Measurements from ENCODE around the gene TMEM161B.
"Not testable (repeated sequence)": the region's sequence is repeated elsewhere in the genome, so short reads cannot be mapped to it uniquely, and the experiment has no call there.

TMEM161B gene

DNA sequence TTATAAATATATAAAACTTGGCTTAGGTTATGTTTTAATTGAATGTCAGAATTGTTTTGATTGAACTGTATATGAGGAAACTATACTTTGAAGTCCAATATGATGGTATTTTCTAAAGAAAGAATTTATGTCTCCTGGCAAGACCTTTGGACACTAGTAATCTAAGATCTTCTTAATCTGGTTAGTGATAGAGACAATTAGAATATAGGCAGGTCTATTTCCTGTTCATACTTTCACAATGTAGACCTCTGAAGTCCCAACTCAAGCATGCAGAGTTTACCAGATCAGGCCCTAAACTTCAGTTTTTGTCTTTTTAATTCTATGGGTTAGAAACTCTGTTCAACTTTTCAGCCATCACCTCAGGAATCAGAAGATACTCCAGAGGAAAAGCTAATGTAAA is 6.9 kb upstream of the TMEM161B start:
- DNase-seq (ENCODE audit: low read depth), result no peak
- Histone ChIP-seq H3K36me3 (ENCODE audit: control insufficient read depth, insufficient read depth, low read length, severe bottlenecking) (peaks cover 39% of the 10 kb centered on the region), H3K4me3 (ENCODE audit: low read length) (no peak overlapping the region), H3K9me3 (ENCODE audit: control insufficient read depth, low read length) (no peaks in the 10 kb centered on the region), H3K4me1 (ENCODE audit: control insufficient read depth, insufficient read depth, low read length) (peaks cover 2% of the 10 kb centered on the region), H3K27me3 (replicated peaks; ENCODE audit: control insufficient read depth, insufficient read depth, low read length) (no peaks in the 10 kb centered on the region), H3K9ac (ENCODE audit: low read length) (no peak overlapping the region)

DNA sequence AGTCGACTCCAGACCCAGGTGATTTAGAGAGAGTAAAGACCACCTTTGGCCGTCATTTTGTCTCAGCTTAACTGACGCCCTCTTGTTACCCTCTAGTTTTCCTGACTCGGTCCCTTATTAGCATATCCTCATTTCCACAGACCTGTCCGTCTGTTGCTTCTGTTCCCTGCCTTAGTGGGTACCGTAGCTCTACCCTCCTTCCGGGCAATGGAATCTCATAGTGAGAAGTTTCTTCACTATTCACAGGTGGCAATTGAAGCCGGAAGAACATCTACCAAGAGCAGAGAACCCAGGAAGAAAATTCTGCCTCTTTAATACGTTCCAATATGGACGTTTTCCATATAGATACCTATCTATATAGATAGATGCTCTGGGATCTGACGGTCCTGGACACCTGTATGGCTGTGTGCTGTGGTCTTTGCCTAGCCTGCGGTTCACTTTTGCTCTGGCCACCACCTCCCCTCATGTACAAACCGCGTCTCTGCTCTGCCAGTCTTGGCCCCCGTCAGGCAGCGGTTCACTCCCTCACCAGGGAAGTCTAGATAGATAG is 652 bp upstream of the TMEM161B start:
- Histone ChIP-seq H3K4me1 (ENCODE audit: control insufficient read depth, insufficient read depth, low read length) (peaks cover 24% of the 10 kb centered on the region), H3K4me3 (ENCODE audit: low read length) (peak overlapping the region; percentile 100), H3K36me3 (ENCODE audit: control insufficient read depth, insufficient read depth, low read length, severe bottlenecking) (peaks cover 16% of the 10 kb centered on the region), H3K9me3 (ENCODE audit: control insufficient read depth, low read length) (no peaks in the 10 kb centered on the region), H3K9ac (ENCODE audit: low read length) (peak overlapping the region; percentile 97), H3K27me3 (replicated peaks; ENCODE audit: control insufficient read depth, insufficient read depth, low read length) (no peaks in the 10 kb centered on the region)
- no peak for DNase-seq (ENCODE audit: low read depth)

DNA sequence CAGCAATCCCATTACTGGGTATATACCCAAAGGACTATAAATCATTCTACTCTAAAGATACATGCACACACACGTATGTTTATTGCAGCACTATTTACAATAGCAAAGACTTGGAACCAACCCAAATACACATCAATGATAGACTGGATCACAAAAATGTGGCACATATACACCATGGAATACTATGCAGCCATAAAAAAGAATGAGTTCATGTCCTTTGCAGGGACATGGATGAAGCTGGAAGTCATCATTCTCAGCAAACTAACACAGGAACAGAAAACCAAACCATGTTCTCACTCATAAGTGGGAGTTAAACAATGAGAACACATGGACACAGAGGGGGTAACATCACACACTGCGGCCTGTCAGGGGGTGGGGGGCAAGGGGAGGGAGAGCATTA is 4.1 kb downstream of the TMEM161B start:
- H3K9ac ChIP-seq (ENCODE audit: low read length); H3K9me3 ChIP-seq (ENCODE audit: control insufficient read depth, low read length); H3K36me3 ChIP-seq (ENCODE audit: control insufficient read depth, insufficient read depth, low read length, severe bottlenecking); H3K27me3 ChIP-seq (replicated peaks; ENCODE audit: control insufficient read depth, insufficient read depth, low read length); DNase-seq (ENCODE audit: low read depth); H3K4me3 ChIP-seq (ENCODE audit: low read length): not testable (repeated sequence)
- peaks cover 19% of the 10 kb centered on the region for H3K4me1 ChIP-seq (ENCODE audit: control insufficient read depth, insufficient read depth, low read length)

DNA sequence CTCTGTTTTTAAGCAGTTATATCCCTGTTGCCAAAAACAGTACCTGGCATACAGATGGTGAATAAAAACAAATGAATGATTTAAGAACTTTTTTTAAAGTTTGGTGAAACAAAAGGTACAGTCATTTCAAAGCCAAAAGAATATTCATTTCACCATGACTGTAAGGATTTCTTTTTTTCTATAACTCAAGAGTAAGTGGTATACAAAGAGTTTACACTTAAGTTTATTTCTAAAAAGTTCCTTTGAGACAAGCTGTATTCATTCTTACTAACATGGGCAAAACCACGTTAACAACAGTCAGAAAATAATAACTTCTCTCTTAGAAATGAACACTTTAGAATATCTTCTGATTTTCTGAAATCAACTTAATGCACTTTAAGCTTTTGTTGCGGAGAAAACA is 5.3 kb downstream of the TMEM161B start:
- Histone ChIP-seq H3K9ac (ENCODE audit: low read length) (no peak overlapping the region), H3K4me1 (ENCODE audit: control insufficient read depth, insufficient read depth, low read length) (peaks cover 19% of the 10 kb centered on the region), H3K27me3 (replicated peaks; ENCODE audit: control insufficient read depth, insufficient read depth, low read length) (no peaks in the 10 kb centered on the region), H3K9me3 (ENCODE audit: control insufficient read depth, low read length) (no peaks in the 10 kb centered on the region), H3K4me3 (ENCODE audit: low read length) (no peak overlapping the region), H3K36me3 (ENCODE audit: control insufficient read depth, insufficient read depth, low read length, severe bottlenecking) (no peaks in the 10 kb centered on the region)
- DNase-seq (ENCODE audit: low read depth), result no peak

DNA sequence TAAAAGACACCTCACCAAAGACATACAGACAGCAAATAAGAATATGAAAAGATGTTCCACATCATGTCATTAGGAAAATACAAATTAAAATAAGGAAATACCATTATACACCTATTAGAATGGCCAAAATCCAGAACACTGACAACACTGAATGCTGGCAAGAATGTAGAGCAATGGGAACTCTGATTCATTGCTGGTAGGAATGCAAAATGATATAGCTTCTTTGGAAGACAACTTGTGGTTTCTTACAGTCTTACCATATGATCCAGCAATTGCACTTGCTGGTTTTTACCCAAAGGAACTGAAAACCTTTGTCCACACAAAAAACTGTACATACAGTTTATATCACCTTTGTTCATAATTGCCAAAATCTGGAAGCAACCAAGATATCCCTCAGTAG is 6.5 kb downstream of the TMEM161B start:
- H3K27me3 ChIP-seq (replicated peaks; ENCODE audit: control insufficient read depth, insufficient read depth, low read length), result no peaks in the 10 kb centered on the region
- no peak overlapping the region for H3K9ac ChIP-seq (ENCODE audit: low read length)
- no peaks in the 10 kb centered on the region for H3K36me3 ChIP-seq (ENCODE audit: control insufficient read depth, insufficient read depth, low read length, severe bottlenecking)
- peaks cover 9% of the 10 kb centered on the region for H3K4me1 ChIP-seq (ENCODE audit: control insufficient read depth, insufficient read depth, low read length)
- H3K9me3 ChIP-seq (ENCODE audit: control insufficient read depth, low read length), result no peaks in the 10 kb centered on the region
- H3K4me3 ChIP-seq (ENCODE audit: low read length), result no peak overlapping the region
- peak; percentile 21 for DNase-seq (ENCODE audit: low read depth)

DNA sequence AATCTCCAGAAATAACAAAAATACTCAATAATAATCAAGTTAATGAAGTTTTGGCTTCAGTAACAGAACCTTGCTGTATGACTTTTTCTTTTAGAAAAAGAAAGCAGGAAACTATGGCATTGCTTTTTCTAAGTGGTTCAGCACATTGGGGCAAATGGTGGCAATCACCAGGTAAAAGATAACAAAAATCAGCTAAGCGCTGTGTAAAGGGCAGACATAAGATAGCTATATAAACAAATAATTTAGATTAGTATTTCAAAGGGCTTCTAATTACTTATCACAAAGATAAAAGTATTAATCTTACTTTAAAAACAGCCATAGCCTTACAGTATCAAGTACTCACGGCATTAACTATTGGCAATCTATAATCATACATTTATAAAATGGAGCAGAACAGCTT is 10.0 kb downstream of the TMEM161B start:
- H3K9ac ChIP-seq (ENCODE audit: low read length), result no peak overlapping the region
- H3K9me3 ChIP-seq (ENCODE audit: control insufficient read depth, low read length), result no peaks in the 10 kb centered on the region
- no peak for DNase-seq (ENCODE audit: low read depth)
- peaks cover 9% of the 10 kb centered on the region for H3K4me1 ChIP-seq (ENCODE audit: control insufficient read depth, insufficient read depth, low read length)
- no peak overlapping the region for H3K4me3 ChIP-seq (ENCODE audit: low read length)
- no peaks in the 10 kb centered on the region for H3K36me3 ChIP-seq (ENCODE audit: control insufficient read depth, insufficient read depth, low read length, severe bottlenecking)
- H3K27me3 ChIP-seq (replicated peaks; ENCODE audit: control insufficient read depth, insufficient read depth, low read length), result no peaks in the 10 kb centered on the region

DNA sequence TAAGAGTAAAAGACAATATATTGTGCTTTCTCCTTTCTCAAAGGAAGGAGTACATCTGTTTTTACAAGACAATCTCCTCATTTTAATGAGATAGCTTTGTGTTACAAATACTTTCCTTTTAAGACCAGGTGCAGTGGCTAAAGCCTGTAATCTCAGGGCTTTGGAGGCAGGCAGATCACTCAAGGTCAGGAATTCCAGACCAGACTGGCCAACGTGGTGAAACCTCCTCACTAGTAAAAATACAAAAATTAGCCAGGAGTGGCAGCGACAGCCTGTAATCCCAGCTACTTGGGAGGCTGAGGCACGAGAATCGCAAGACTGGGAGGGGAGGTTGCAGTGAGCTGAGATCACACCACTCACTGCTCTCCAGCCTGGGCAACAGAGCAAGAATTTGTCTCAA is 11.8 kb downstream of the TMEM161B start:
- Histone ChIP-seq H3K4me1 (ENCODE audit: control insufficient read depth, insufficient read depth, low read length) (peaks cover 20% of the 10 kb centered on the region), H3K4me3 (ENCODE audit: low read length) (no peak overlapping the region), H3K9ac (ENCODE audit: low read length) (no peak overlapping the region), H3K9me3 (ENCODE audit: control insufficient read depth, low read length) (no peaks in the 10 kb centered on the region), H3K36me3 (ENCODE audit: control insufficient read depth, insufficient read depth, low read length, severe bottlenecking) (no peaks in the 10 kb centered on the region), H3K27me3 (replicated peaks; ENCODE audit: control insufficient read depth, insufficient read depth, low read length) (no peaks in the 10 kb centered on the region)
- no peak for DNase-seq (ENCODE audit: low read depth)

DNA sequence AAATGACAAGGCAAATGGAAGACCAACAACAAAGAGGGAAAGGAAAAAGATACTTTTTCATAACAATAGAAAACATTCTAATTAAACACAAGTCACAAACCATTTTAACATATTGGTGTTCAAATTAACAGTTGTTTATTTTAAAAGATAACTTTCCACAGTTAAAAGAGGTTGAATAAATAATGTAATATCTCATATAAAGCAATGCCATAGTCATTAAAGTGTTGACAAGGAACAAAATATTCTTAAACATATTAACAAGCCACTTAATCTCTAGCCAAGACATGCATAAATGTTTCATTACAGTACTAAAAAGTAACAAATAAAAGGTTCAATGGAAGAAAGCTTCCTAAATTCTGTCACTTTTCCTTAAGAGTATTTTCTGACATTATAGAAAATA is 12.6 kb downstream of the TMEM161B start:
- H3K4me1 ChIP-seq (ENCODE audit: control insufficient read depth, insufficient read depth, low read length), result peaks cover 20% of the 10 kb centered on the region
- no peak for DNase-seq (ENCODE audit: low read depth)
- H3K27me3 ChIP-seq (replicated peaks; ENCODE audit: control insufficient read depth, insufficient read depth, low read length), result no peaks in the 10 kb centered on the region
- no peaks in the 10 kb centered on the region for H3K9me3 ChIP-seq (ENCODE audit: control insufficient read depth, low read length)
- no peak overlapping the region for H3K4me3 ChIP-seq (ENCODE audit: low read length)
- no peaks in the 10 kb centered on the region for H3K36me3 ChIP-seq (ENCODE audit: control insufficient read depth, insufficient read depth, low read length, severe bottlenecking)
- H3K9ac ChIP-seq (ENCODE audit: low read length), result no peak overlapping the region

DNA sequence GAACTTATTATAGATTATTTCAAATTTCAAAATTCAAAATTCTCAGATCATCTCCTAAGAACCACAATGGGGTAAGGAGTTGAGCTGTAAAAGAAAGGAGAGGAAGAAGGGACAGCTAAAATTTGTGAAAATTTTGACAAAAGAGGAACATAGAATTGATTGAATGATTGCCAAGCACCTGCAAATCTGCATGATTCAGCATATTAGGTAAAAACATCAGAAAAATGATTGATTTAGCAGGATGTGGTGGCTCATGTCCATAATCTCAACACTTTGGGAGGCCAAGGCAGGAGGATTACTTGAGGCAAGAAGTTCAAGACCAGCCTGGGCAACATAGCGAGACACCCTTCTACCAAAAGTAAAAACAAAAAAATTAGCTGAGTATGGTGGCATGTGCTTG is 14.3 kb downstream of the TMEM161B start:
- Histone ChIP-seq H3K9ac (ENCODE audit: low read length) (no peak overlapping the region), H3K27me3 (replicated peaks; ENCODE audit: control insufficient read depth, insufficient read depth, low read length) (no peaks in the 10 kb centered on the region), H3K4me3 (ENCODE audit: low read length) (no peak overlapping the region), H3K4me1 (ENCODE audit: control insufficient read depth, insufficient read depth, low read length) (peaks cover 11% of the 10 kb centered on the region), H3K36me3 (ENCODE audit: control insufficient read depth, insufficient read depth, low read length, severe bottlenecking) (no peaks in the 10 kb centered on the region), H3K9me3 (ENCODE audit: control insufficient read depth, low read length) (no peaks in the 10 kb centered on the region)
- no peak for DNase-seq (ENCODE audit: low read depth)

DNA sequence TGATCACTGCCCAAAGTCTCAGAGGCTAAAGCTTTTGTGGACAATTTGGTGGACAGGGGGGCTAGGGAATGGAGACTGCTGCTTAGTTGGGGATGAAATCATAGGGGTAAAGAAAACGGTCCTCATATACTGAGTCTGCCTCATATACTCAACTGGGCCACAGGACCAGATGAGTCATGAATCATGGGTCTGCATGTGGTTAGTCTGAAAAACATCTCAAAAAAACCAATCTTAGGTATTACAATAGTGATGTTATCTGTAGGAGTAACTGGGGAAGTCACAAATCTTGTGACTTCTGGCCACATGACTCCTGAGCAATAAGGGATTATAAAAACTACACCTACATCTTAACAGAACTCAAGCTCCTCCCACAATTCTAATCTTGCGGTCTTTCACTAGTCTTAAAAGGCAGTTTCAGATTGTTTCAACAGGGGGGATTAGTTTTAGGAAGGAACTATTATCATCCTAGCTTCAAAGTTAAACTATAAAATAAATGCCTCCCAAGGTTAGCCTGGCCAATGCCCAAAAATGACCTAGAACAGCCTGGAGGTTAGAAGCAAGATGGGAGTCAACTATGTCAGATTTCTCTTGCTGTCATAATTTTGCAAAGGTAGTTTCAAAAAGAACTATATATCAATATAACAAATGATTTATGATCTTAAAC is 17.5 kb downstream of the TMEM161B start:
- Histone ChIP-seq H3K4me3 (ENCODE audit: low read length) (no peak overlapping the region), H3K27me3 (replicated peaks; ENCODE audit: control insufficient read depth, insufficient read depth, low read length) (no peaks in the 10 kb centered on the region), H3K36me3 (ENCODE audit: control insufficient read depth, insufficient read depth, low read length, severe bottlenecking) (no peaks in the 10 kb centered on the region), H3K4me1 (ENCODE audit: control insufficient read depth, insufficient read depth, low read length) (peaks cover 10% of the 10 kb centered on the region), H3K9ac (ENCODE audit: low read length) (no peak overlapping the region), H3K9me3 (ENCODE audit: control insufficient read depth, low read length) (no peaks in the 10 kb centered on the region)
- DNase-seq (ENCODE audit: low read depth), result no peak

DNA sequence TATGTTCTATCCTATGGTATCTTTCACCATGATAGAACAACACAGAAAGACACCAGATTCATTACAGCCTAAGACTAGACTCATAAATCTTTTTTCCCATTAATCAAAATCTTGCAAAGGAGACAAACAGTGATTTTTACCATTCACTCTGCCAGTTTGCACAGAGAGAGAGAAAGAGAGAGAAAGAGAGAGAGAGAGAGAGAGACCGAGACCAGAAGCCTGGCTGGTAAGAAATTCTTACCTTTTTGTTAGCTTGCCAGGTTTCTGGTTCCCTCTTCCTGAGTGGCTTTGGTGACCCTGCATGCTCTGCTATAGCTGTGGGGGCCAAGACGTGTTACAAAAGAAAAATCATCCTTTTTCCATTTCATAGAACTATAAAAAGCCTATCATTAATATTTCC is 18.6 kb downstream of the TMEM161B start:
- Histone ChIP-seq H3K4me1 (ENCODE audit: control insufficient read depth, insufficient read depth, low read length) (peaks cover 17% of the 10 kb centered on the region), H3K36me3 (ENCODE audit: control insufficient read depth, insufficient read depth, low read length, severe bottlenecking) (no peaks in the 10 kb centered on the region), H3K27me3 (replicated peaks; ENCODE audit: control insufficient read depth, insufficient read depth, low read length) (no peaks in the 10 kb centered on the region), H3K9ac (ENCODE audit: low read length) (no peak overlapping the region), H3K4me3 (ENCODE audit: low read length) (no peak overlapping the region), H3K9me3 (ENCODE audit: control insufficient read depth, low read length) (no peaks in the 10 kb centered on the region)
- no peak for DNase-seq (ENCODE audit: low read depth)
